Retinal pigment epithelial cell (primary cell): ENCODE measurements around the gene BCL11B.

Source experiments
- DNase-seq: peaks from one replicate; pipeline ENCODE4 v3.0.0-alpha.2; 2010; ENCODE audit warnings: low read depth
- H3K4me3 ChIP-seq: 2 replicates; pipeline ENCODE4 v1.5.1; 2011; ENCODE audit warnings: mild to moderate bottlenecking, low read length, control low read depth, moderate library complexity
- TF ChIP-seq, protein P1 (sequence below): conservative IDR thresholded peaks from 2 replicates; pipeline ENCODE4 v1.5.1; 2011; ENCODE audit warnings: low read depth, low read length, control low read depth, inconsistent platforms

BCL11B gene

DNA sequence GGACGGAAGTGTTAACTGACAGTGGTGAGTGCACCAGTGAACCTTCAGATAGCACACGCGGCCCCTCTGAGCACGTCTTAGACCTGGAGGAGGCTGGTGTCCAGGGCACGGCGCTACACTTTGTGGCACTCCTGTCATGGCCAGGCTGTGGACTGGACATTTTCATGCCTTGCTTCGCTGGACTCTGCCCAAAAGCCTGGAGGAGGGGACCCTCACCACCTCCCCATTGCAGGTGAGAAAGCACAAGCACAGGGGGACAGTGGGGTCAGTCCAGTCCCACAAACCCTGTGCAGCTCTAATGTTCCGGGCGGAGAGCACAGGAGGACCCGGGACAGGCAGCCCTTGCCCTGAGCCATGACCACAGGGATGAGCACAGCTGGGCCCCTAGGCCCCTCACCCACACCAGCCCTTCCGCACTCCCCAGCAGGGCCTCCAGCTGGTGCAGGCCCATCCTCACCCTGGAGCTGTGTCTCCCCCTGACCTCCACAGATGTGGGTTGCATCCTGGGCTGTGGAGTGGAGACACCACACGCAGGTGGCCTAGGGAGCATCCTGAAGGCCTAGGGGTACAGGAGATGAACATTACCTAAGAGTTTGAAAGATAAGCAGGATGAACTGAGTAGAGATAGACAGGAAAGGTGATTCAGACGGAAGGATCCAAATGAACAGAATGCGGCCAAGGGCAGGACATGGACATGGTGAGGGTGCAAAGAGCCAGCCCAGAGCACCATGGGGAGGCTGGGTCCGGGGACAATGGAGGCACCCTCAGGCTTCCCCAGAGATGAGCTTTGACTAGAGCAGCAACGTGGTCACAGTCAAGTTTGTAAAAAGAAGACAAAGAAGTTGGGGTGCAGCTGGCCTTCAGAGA lies 132.8 kb downstream of the BCL11B start:
- no peak for DNase-seq
- TF ChIP-seq, protein P1, sequence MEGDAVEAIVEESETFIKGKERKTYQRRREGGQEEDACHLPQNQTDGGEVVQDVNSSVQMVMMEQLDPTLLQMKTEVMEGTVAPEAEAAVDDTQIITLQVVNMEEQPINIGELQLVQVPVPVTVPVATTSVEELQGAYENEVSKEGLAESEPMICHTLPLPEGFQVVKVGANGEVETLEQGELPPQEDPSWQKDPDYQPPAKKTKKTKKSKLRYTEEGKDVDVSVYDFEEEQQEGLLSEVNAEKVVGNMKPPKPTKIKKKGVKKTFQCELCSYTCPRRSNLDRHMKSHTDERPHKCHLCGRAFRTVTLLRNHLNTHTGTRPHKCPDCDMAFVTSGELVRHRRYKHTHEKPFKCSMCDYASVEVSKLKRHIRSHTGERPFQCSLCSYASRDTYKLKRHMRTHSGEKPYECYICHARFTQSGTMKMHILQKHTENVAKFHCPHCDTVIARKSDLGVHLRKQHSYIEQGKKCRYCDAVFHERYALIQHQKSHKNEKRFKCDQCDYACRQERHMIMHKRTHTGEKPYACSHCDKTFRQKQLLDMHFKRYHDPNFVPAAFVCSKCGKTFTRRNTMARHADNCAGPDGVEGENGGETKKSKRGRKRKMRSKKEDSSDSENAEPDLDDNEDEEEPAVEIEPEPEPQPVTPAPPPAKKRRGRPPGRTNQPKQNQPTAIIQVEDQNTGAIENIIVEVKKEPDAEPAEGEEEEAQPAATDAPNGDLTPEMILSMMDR: no peak
- no peak overlapping the region for H3K4me3 ChIP-seq

DNA sequence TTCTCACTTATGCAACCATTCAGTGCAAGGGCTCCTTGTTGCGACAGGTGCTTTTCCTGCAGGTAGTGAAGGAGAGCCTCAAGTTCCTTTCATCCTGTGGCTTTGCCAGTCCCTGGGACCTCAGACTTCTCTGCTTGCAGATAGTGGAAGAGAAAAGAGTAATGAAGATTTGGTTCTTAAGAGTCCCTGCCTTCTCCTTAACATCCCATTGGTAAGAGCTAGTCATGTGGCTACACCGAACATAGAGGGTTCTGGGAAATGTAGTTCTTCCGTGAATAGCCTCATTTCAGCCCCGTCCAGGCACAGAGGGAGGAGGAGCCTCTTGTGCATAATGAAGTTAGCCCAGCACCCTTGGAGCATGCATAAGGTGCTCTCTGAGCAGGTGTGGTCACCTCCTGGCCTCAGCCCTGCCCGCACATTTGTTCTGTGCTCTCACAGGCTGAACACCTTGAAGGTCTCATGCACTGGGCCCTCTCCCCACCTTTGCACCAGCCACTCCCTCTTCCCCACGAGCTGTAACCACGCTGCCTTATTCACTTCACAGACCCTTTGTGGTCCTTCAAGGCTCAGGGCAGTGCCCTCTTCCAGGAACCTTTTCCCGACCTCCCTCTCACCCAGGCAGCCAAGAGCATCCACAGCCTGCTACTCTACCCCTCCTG lies 134.0 kb downstream of the BCL11B start:
- TF ChIP-seq, protein P1: no peak
- H3K4me3 ChIP-seq: no peak overlapping the region
- DNase-seq: no peak

DNA sequence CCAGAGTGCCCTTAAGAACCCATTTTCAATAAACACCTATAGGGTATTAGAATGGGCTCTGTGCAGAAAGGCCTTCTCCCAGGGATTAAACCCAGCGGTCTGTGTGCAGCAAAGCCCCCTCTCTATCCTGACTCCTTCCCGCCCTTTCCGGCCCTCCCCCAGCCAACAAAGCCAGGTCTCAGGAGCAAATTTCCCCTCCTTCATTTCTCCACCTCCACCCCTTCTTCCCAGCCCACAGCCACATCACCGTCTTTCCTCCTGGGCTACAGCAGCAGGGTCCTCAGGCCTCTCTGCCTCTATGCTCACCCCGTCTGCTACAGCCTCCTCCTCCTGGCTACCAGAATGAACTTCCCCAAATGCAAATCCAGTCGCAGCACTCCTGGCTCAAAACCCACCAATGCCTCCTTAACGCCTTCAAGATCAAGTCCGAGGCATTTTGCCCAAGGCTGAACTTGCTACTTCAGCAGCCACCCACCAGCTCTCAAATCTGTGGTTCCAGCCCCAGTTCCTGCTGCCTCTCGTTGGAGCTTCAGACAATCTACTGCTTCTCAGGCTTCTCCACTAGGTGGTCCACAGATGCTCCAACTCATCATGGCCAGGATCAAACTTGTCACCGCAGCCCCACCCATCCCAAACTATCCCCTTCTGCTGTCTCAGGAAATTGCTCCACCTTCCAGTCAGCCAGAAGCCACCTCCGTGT lies 134.8 kb downstream of the BCL11B start:
- DNase-seq: no peak
- no peak overlapping the region for H3K4me3 ChIP-seq
- TF ChIP-seq, protein P1: no peak

DNA sequence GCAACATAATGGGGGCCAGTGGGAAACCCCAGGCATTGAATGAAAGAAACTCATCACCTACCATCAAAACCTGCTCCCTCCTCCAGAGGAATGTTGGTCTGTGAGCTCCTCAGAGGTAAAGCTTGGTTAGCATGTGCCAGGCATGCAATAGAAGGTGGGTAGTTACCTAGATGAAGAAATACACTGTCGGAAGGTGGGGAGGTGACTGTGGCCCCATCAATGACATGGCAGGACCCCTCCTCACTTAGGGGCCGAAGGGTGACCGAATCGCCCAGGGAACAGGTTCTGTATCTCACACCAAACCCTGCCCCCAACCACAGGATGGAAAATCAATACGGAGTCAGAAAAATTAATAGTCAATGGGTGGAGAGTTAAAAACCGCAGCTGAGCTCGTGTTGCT lies 135.6 kb downstream of the BCL11B start:
- TF ChIP-seq, protein P1: no peak

DNA sequence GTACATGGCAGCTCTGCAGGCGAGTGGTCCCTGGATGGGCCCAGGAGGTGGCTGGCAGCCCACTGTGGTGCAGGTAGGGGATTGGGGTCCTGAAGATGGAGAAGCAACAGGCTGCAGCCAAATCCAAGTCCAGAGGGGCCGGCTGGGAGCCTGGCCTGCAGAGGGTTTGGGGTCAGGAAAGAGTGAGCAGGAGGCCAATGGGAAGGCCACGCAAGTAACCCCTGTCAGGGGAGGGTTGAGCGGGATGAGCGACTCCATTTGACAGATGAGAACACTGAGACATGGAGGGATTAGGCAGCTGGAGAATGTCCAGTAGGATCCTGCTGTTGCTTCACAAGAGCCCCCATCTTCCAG lies 136.0 kb downstream of the BCL11B start:
- H3K4me3 ChIP-seq: no peak overlapping the region
- no peak for DNase-seq
- TF ChIP-seq, protein P1: no peak

More for the DNA sequence above, 135.6 kb downstream of the BCL11B start:
- no peak for DNase-seq
- H3K4me3 ChIP-seq: no peak overlapping the region

DNA sequence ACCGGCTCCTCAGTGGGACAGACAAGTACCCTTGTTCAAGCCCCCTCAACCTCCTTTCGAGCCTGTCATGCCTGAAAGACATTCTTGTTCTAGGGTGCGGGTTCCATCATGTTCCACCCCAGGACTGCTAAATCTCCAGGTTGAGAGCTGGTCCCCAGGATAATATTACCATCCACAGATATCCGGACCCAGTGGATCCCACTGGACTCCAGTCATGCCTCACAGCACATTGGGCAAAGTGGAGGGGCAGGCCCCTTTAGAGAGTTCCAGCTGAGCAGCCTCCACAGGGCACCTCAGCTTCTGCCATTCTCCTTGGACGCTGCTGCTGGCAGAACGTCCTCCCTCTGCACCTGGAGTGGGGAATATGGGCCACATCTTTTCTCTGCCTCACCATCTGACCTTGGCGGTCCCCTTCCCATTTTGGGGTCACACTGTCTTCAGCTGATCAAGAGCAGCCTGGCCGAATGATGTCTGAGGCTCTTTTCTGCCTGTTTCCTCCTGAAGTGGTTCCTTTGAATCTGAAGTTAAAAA lies 137.4 kb downstream of the BCL11B start:
- TF ChIP-seq, protein P1: no peak
- H3K4me3 ChIP-seq: no peak overlapping the region
- DNase-seq: no peak
